Measurements from ENCODE around the gene ELMOD3. TPM values are rescaled to one million over a fixed set of nuclear protein-coding genes. Genes with fewer than 3 reads are reported as not detected.
"Not testable (repeated sequence)": the region's sequence is repeated elsewhere in the genome, so short reads cannot be mapped to it uniquely, and the experiment has no call there.

Gene ELMOD3
- total and polyA plus RNA-seq, 10 donors = 14.4 to 38.0 (median 24.2) TPM

DNA sequence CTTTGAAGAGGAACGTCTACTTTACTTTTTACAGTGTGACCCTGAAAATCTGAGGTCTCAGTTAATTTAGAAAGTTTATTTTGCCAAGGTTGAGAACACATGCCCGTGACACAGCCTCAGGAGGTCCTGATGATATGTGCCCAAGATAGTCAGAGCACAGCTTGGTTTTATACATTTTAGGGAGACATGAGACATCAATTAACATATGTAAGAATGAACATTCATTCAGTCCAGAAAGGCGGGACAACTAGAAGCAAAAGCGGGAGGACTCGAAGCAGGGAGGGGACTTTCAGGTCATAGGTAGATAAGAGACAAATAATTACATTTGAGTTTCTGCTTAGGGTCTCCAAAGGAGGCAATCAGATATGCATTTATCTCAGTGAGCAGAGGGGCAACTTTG lies 23.7 kb downstream of the ELMOD3 start:
- intact Hi-C loops (cut with DNase I; ENCODE audit: low total_unique reads) = no loop called here
- no peak for DNase-seq
- Histone ChIP-seq H3K4me3 (no peak overlapping the region), H3K4me1 (no peaks in the 10 kb centered on the region), H3K27me3 (replicated peaks in 1 of 7) (no peaks in the 10 kb centered on the region), H3K36me3 (peaks cover 3 to 99% (median 40%) of the 10 kb centered on the region in 6 donors), H3K9me3 (peaks cover 0 to 26% (median 19%) of the 10 kb centered on the region in 8 donors), H3K27ac (no peak overlapping the region)
- 89 to 98% (median 91%) methylated on average over 5 of the region's 5 CpGs for whole genome bisulfite sequencing, 5 donors
- TF ChIP-seq, protein P1, sequence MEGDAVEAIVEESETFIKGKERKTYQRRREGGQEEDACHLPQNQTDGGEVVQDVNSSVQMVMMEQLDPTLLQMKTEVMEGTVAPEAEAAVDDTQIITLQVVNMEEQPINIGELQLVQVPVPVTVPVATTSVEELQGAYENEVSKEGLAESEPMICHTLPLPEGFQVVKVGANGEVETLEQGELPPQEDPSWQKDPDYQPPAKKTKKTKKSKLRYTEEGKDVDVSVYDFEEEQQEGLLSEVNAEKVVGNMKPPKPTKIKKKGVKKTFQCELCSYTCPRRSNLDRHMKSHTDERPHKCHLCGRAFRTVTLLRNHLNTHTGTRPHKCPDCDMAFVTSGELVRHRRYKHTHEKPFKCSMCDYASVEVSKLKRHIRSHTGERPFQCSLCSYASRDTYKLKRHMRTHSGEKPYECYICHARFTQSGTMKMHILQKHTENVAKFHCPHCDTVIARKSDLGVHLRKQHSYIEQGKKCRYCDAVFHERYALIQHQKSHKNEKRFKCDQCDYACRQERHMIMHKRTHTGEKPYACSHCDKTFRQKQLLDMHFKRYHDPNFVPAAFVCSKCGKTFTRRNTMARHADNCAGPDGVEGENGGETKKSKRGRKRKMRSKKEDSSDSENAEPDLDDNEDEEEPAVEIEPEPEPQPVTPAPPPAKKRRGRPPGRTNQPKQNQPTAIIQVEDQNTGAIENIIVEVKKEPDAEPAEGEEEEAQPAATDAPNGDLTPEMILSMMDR (IDR thresholded peaks at IDR 0.05 in 8 of 11, conservative IDR thresholded peaks at IDR 0.05 in 3 of 11) = no peak

DNA sequence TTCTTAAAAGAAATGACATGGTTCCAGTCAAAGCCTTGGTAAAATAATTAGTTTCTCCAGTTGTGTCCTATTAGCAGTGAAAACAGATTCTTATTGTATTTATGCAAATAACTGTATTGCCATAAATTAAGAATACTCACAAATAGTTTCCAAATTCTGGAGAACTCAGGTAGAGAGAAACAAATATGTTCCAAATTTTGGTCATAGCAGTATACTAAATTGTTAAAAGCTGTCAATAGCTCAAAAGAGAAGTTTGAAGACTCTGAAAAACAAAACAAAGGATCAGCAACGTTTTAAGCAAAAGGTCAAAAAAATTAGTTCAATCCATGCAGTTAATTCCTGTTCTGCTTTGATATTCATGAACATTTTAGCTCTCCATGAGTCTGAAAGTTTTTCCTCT lies 25.5 kb downstream of the ELMOD3 start:
- intact Hi-C loops (cut with DNase I; ENCODE audit: low total_unique reads) = no loop called here
- Histone ChIP-seq H3K4me3 (no peak overlapping the region), H3K27ac (no peak overlapping the region), H3K27me3 (replicated peaks in 1 of 7) (no peaks in the 10 kb centered on the region), H3K4me1 (no peaks in the 10 kb centered on the region), H3K36me3 (peaks cover 3 to 99% (median 46%) of the 10 kb centered on the region in 6 donors), H3K9me3 (peaks cover 0 to 18% (median 14%) of the 10 kb centered on the region in 8 donors)
- no peak for DNase-seq
- TF ChIP-seq POLR2AphosphoS5 (IDR thresholded peaks at IDR 0.05) = no peak
- WGBS, 5 donors = 83 to 93% (median 89%) methylated on average over 1 of the region's 1 CpG

DNA sequence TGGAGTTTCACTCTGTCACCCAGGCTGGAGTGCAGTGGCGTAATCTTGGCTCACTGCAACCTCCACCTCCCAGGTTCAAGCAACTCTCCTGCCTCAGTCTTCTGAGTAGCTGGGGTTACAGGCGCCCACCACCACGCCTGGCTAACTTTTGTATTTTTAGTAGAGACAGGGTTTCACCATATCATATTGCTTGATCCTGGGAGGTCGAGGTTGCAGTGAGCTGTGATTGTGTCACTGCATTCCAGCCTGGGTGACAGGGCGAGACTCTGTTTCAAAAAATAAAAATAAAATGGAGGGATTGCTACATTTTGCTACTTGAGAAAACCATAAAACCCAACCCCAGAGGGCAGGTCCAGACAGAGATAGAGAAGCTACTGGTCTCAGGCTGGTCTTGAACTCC lies 28.6 kb downstream of the ELMOD3 start:
- H3K4me1 ChIP-seq; H3K27ac ChIP-seq; H3K4me3 ChIP-seq; intact Hi-C loops (cut with DNase I; ENCODE audit: low total_unique reads); DNase-seq; H3K27me3 ChIP-seq (replicated peaks in 1 of 7): not testable (repeated sequence)
- WGBS, 5 donors = 73 to 97% (median 87%) methylated on average over 5 of the region's 5 CpGs
- H3K36me3 ChIP-seq = peaks cover 3 to 100% (median 51%) of the 10 kb centered on the region in 6 donors
- H3K9me3 ChIP-seq = peaks cover 0 to 18% (median 14%) of the 10 kb centered on the region in 8 donors

DNA sequence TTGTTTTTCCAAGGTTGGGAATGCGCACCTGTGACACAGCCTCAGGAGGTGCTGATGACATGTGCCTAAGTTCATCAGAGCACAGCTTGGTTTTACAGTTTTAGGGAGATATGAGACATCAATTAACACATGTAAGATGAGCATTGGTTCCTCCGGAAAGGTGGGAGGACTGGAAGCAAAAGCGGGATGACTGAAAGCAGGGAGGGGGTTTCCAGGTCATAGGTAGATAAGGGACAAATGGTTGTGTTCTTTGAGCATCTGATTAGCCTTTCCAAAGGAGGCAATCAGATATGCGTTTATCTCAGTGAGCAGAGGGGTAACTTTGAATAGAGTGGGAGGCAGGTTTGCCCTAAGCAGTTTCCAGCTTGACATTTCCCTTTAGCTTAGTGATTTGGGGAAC lies 29.3 kb downstream of the ELMOD3 start:
- H3K4me3 ChIP-seq = no peak overlapping the region
- TF ChIP-seq POLR2A (IDR thresholded peaks at IDR 0.05) (no peak), POLR2AphosphoS5 (IDR thresholded peaks at IDR 0.05) (no peak)
- TF ChIP-seq, protein P1 (IDR thresholded peaks at IDR 0.05 in 8 of 11, conservative IDR thresholded peaks at IDR 0.05 in 3 of 11) = no peak
- DNase-seq = no peak
- peaks cover 3 to 100% (median 51%) of the 10 kb centered on the region in 6 donors for H3K36me3 ChIP-seq
- intact Hi-C loops (cut with DNase I; ENCODE audit: low total_unique reads) = no loop called here
- no peaks in the 10 kb centered on the region for H3K27me3 ChIP-seq (replicated peaks in 1 of 7)
- H3K9me3 ChIP-seq = peaks cover 0 to 18% (median 14%) of the 10 kb centered on the region in 8 donors
- WGBS, 5 donors = 88 to 94% (median 91%) methylated on average over 4 of the region's 4 CpGs
- H3K4me1 ChIP-seq = no peaks in the 10 kb centered on the region
- no peak overlapping the region for H3K27ac ChIP-seq

DNA sequence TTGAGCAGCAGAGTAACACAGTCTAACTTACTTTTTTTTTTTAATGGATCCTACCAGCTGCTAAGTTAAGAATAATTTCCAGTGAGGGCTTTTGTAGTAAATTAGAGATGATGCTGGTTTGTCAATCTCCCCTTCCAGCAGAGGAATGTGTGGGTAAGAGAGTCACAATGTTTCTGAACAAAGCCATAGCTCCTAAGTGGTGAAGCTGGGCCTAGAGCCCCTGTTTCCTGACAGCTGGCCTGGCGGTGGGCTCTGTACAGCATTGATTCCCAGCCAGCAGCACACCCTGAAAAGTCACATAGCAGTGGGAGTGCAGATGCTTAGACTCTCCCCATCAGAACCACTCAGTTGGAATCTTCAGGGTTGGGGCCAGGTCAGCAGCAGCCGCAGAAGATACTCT lies 31.2 kb downstream of the ELMOD3 start:
- TF ChIP-seq, protein P1 (IDR thresholded peaks at IDR 0.05 in 8 of 11, conservative IDR thresholded peaks at IDR 0.05 in 3 of 11) = no peak
- no peak for TF ChIP-seq POLR2AphosphoS5 (IDR thresholded peaks at IDR 0.05)
- TF ChIP-seq POLR2A (IDR thresholded peaks at IDR 0.05) = no peak
- H3K4me3 ChIP-seq = no peak overlapping the region
- H3K36me3 ChIP-seq = peaks cover 0 to 100% (median 54%) of the 10 kb centered on the region in 6 donors
- intact Hi-C loops (cut with DNase I; ENCODE audit: low total_unique reads) = no loop called here
- H3K27ac ChIP-seq = no peak overlapping the region
- no peaks in the 10 kb centered on the region for H3K4me1 ChIP-seq
- H3K9me3 ChIP-seq = peaks cover 0 to 1% (median under 1%) of the 10 kb centered on the region in 8 donors
- DNase-seq = no peak
- no peaks in the 10 kb centered on the region for H3K27me3 ChIP-seq (replicated peaks in 1 of 7)
- 70 to 100% (median 85%) methylated on average over 2 of the region's 2 CpGs for WGBS, 5 donors
